NCI-H748 treated with DMSO at 0.1 percent for 48 hours (cell line): Measurements from ENCODE around the gene PRRG3.

Experiments used
- DNase-seq: peaks from one replicate; lab custom pipeline; 2025; lab: John Stamatoyannopoulos, UW

Gene PRRG3

GRCh38 chrX:151708821-151709220 lies 13.6 kb downstream of the PRRG3 start:
- DNase-seq: no peak

GRCh38 chrX:151710457-151710856 lies 15.2 kb downstream of the PRRG3 start:
- no peak for DNase-seq

GRCh38 chrX:151711154-151711553 lies 15.9 kb downstream of the PRRG3 start:
- DNase-seq: no peak

- no peak for DNase-seq
Observed at GRCh38 chrX:151711787-151712186, 16.5 kb downstream of the PRRG3 start.

GRCh38 chrX:151712253-151712652 lies 17.0 kb downstream of the PRRG3 start:
- no peak for DNase-seq

GRCh38 chrX:151713849-151714248 lies 18.6 kb downstream of the PRRG3 start:
- DNase-seq: no peak

- no peak for DNase-seq
Observed at GRCh38 chrX:151714362-151714761, 19.1 kb downstream of the PRRG3 start.

- DNase-seq: no peak
Observed at GRCh38 chrX:151715752-151716151, 20.5 kb downstream of the PRRG3 start, which contains the start of gene FATE1. Gene FATE1 (plus strand): TSS chrX:151716035. CDS start chrX:151716120, 85 bp downstream.

- peak; percentile 9 for DNase-seq
Observed at GRCh38 chrX:151722241-151722846, 27.1 kb downstream of the PRRG3 start.

- no peak for DNase-seq
Observed at GRCh38 chrX:151723156-151723760, 28.0 kb downstream of the PRRG3 start.

GRCh38 chrX:151724563-151725337 lies 29.5 kb downstream of the PRRG3 start:
- no peak for DNase-seq

GRCh38 chrX:151725338-151725614 lies 30.0 kb downstream of the PRRG3 start:
- no peak for DNase-seq

GRCh38 chrX:151726751-151727150 lies 31.5 kb downstream of the PRRG3 start:
- DNase-seq: no peak

- no peak for DNase-seq
Observed at GRCh38 chrX:151727346-151727745, 32.1 kb downstream of the PRRG3 start.

- no peak for DNase-seq
Observed at GRCh38 chrX:151729056-151729725, 33.9 kb downstream of the PRRG3 start.

GRCh38 chrX:151734446-151734845 lies 39.2 kb downstream of the PRRG3 start, which contains the start of gene CNGA2:
Gene CNGA2 (plus strand): TSS chrX:151734746. CDS start chrX:151738484, 3,738 bp downstream.
- no peak for DNase-seq

- no peak for DNase-seq
Observed at GRCh38 chrX:151735219-151735618, 40.0 kb downstream of the PRRG3 start.

- no peak for DNase-seq
Observed at GRCh38 chrX:151736685-151737084, 41.4 kb downstream of the PRRG3 start.

GRCh38 chrX:151737494-151737893 lies 42.2 kb downstream of the PRRG3 start:
- no peak for DNase-seq

- DNase-seq: no peak
Observed at GRCh38 chrX:151738751-151739150, 43.5 kb downstream of the PRRG3 start.

GRCh38 chrX:151741606-151742005 lies 46.3 kb downstream of the PRRG3 start:
- DNase-seq: no peak

- no peak for DNase-seq
Observed at GRCh38 chrX:151742311-151742710, 47.1 kb downstream of the PRRG3 start.
